GM13976 (cell line): Measurements from ENCODE around the gene YBX2.

Experiments used
- DNase-seq: peaks from one replicate; pipeline ENCODE4 v3.0.0; 2012; ENCODE audit warnings: low spot score
- in situ Hi-C: fragments of 300-500 bp; cut with MboI; formaldehyde crosslinking; loops from one replicate; pipeline ENCODE4 v1.12.0; 2022; ENCODE audit warnings: low sequenced_read_pairs, mixed read lengths, inconsistent platforms; ENCODE audit not compliant: unreplicated experiment
- TF ChIP-seq, protein P1 (sequence below): IDR thresholded peaks from 2 replicates; pipeline ENCODE4 v1.5.1; 2012; ENCODE audit warnings: borderline replicate concordance, mild to moderate bottlenecking; ENCODE audit not compliant: insufficient read depth; ENCODE audit errors: extremely low read depth, missing control alignments, control extremely low read depth

YBX2 gene

DNA sequence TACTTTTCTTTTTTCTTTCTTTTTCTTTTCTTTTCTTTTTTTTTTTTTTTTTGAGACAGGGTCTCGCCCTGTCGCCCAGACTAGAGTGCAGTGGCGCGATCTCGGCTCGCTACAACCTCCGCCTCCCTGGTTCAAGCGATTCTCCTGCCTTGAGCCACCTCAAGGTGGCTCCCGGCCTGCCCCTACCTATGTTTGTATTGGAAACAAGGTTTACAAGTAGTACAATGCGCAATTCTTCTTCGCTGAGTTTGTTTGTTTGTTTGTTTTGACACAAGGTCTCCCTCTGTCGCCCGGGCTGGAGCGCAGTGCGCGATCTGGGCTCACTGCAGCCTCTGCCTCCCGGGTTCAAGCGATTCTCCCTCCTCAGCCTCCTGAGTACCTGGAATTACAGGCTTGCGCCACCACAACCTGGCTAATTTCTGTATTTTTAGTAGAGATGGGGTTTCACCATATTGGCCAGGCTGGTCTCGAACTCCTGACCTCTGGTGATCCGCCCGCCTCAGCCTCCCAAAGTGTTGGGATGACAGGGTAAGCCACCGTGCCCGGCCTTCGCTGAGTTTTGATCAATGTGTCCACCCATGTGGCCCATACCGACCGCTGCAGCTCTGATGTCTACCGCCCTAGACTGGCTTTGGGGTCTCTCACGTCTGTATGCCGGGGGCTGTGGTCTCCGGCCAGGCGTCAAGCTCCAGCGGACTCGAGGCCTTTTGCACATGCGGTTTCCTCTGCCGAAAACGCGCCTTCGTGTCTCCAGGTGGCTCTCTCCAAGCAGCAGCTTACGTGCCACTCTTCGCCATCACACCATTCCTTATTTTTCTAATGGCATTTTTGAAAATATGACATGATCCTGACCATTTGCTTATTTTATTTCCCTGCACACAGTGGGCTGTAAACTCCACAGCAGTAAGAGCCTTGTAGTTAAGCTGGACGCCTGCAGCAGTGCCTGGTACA is 1.1 kb upstream of the YBX2 start:
- in situ Hi-C loops, result loop anchor here (25.0 kb wide), 1 partner anchor 258 kb away; the partner anchor contains the start of genes SLC16A11 and SLC16A13

GRCh38 chr17:7293816-7294613 is 424 bp downstream of the YBX2 start:
- DNase-seq, result no peak
- in situ Hi-C loops, result loop anchor here (25.0 kb wide), 1 partner anchor 257 kb away; the partner anchor contains the start of genes SLC16A11 and SLC16A13

More for the DNA sequence above, 1.1 kb upstream of the YBX2 start:
- TF ChIP-seq, protein P1, sequence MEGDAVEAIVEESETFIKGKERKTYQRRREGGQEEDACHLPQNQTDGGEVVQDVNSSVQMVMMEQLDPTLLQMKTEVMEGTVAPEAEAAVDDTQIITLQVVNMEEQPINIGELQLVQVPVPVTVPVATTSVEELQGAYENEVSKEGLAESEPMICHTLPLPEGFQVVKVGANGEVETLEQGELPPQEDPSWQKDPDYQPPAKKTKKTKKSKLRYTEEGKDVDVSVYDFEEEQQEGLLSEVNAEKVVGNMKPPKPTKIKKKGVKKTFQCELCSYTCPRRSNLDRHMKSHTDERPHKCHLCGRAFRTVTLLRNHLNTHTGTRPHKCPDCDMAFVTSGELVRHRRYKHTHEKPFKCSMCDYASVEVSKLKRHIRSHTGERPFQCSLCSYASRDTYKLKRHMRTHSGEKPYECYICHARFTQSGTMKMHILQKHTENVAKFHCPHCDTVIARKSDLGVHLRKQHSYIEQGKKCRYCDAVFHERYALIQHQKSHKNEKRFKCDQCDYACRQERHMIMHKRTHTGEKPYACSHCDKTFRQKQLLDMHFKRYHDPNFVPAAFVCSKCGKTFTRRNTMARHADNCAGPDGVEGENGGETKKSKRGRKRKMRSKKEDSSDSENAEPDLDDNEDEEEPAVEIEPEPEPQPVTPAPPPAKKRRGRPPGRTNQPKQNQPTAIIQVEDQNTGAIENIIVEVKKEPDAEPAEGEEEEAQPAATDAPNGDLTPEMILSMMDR, result no peak
- DNase-seq, result no peak

GRCh38 chr17:7293159-7293558 is 1.3 kb downstream of the YBX2 start:
- peak; percentile 12 for DNase-seq
- in situ Hi-C loops, result loop anchor here (25.0 kb wide), 1 partner anchor 256 kb away; the partner anchor contains the start of genes SLC16A11 and SLC16A13
- TF ChIP-seq, protein P1, result no peak

More at GRCh38 chr17:7293816-7294613, 424 bp downstream of the YBX2 start:
- TF ChIP-seq, protein P1, result no peak

GRCh38 chr17:7292729-7293128 is 1.7 kb downstream of the YBX2 start:
- in situ Hi-C loops, result loop anchor here (25.0 kb wide), 1 partner anchor 255 kb away; the partner anchor contains the start of genes SLC16A11 and SLC16A13
- TF ChIP-seq, protein P1, result no peak
- DNase-seq, result peak; percentile 34

- in situ Hi-C loops, result loop anchor here (25.0 kb wide), 1 partner anchor 255 kb away; the partner anchor contains the start of genes SLC16A11 and SLC16A13
- TF ChIP-seq, protein P1, result no peak
- DNase-seq, result no peak
These were observed 2.2 kb downstream of the YBX2 start for GRCh38 chr17:7292194-7292593.

GRCh38 chr17:7290685-7291084 is 3.8 kb downstream of the YBX2 start:
- peak; percentile 17 for DNase-seq
- TF ChIP-seq, protein P1, result no peak
- in situ Hi-C loops, result loop anchor here (25.0 kb wide), 1 partner anchor 253 kb away; the partner anchor contains the start of genes SLC16A11 and SLC16A13
